ENCODE results near the gene SPTB.

The SPTB gene

DNA sequence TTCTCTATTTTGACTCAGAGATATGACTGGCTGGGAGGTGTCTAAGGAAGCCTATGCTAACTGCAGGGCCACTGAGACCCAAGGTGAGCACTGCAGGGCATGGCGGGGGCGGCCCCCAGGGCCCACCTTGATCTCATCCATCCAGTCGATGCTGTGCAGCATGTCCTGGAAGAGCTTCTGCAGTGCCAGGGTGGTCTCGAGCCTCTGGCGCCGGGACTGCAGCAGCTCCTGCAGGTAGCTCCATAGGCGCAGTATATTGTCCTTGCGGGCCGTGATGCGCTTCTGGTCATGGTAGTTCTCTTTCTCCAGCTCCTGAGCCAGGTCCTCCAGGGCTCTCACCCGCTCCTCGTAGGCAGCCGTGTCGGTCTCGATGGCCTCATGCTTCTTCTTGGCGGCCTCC is 84.5 kb downstream of the SPTB start:
- TF ChIP-seq, protein P1, sequence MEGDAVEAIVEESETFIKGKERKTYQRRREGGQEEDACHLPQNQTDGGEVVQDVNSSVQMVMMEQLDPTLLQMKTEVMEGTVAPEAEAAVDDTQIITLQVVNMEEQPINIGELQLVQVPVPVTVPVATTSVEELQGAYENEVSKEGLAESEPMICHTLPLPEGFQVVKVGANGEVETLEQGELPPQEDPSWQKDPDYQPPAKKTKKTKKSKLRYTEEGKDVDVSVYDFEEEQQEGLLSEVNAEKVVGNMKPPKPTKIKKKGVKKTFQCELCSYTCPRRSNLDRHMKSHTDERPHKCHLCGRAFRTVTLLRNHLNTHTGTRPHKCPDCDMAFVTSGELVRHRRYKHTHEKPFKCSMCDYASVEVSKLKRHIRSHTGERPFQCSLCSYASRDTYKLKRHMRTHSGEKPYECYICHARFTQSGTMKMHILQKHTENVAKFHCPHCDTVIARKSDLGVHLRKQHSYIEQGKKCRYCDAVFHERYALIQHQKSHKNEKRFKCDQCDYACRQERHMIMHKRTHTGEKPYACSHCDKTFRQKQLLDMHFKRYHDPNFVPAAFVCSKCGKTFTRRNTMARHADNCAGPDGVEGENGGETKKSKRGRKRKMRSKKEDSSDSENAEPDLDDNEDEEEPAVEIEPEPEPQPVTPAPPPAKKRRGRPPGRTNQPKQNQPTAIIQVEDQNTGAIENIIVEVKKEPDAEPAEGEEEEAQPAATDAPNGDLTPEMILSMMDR (IDR thresholded peaks at IDR 0.05; ENCODE audit: low read depth, low read length), result no peak
- TF ChIP-seq, protein P2, sequence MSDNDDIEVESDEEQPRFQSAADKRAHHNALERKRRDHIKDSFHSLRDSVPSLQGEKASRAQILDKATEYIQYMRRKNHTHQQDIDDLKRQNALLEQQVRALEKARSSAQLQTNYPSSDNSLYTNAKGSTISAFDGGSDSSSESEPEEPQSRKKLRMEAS (IDR thresholded peaks at IDR 0.05; ENCODE audit: low read depth, low read length), result no peak
- TF ChIP-seq MYC (IDR thresholded peaks at IDR 0.05; ENCODE audit: low read depth, low read length) (no peak), POLR2A (IDR thresholded peaks at IDR 0.05; ENCODE audit: extremely low read depth, insufficient read length) (no peak)
- DNase-seq (ENCODE audit: low read depth), result no peak
- no peak overlapping the region for H3K4me3 ChIP-seq (ENCODE audit: low read depth, low read length)

DNA sequence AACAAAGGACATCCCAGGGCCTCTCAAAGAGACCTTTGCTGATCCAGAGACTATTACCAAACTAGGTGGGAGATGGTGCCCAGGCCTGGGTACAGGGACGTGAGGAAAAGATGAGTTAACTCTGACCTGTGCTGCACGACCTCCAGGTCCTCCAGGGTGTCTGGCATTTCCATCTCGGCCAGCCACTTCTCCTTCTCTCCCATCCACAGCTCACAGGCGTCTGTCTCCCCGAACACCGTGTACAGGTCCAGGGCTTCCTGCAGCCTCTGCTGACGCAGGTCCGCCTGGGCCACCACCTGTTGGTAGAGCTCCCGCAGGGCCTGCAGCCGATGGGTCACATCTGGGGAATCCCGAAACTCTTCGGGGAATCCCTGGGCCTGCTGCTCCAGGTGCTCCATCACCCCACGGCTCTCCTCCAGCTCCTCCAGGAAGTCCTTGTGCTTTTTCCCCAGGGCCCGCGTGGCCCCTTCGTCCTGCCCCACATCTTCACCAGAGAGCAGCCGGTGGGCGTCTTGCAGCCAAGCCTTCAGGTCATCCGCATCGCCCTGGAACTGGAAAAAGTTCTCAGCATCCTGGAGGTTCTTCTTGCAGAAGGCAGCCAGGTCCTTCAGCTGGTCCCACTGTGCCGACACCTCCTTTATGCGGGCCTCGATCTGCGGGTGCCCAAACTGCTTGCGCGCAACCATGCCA is 86.7 kb downstream of the SPTB start:
- no peak for DNase-seq (ENCODE audit: low read depth)
- H3K4me3 ChIP-seq (ENCODE audit: low read depth, low read length), result no peak overlapping the region
- TF ChIP-seq MYC (IDR thresholded peaks at IDR 0.05; ENCODE audit: low read depth, low read length) (no peak), POLR2A (IDR thresholded peaks at IDR 0.05; ENCODE audit: extremely low read depth, insufficient read length) (no peak)
- TF ChIP-seq, protein P2 (IDR thresholded peaks at IDR 0.05; ENCODE audit: low read depth, low read length), result no peak
- TF ChIP-seq, protein P1 (IDR thresholded peaks at IDR 0.05; ENCODE audit: low read depth, low read length), result no peak

DNA sequence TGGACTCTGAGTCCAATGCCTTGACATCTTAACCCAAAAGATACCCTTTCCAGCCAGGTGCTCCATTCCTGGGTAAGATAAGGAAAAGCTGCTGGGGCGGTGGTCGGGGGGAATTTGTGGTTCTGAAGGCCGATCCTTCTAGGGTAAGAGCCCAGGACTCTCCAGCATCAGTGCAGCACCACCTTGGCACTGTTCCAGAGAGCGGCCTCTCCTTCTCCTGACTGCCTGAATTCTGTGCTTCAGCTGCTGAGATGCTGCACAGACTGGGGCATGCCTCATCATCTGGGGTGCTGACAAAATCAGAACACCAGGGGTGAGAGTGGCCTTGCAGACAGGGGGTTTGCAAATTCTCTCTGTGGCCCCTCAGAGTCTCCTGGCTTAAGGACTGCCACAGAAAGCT is 87.5 kb downstream of the SPTB start:
- DNase-seq (ENCODE audit: low read depth), result no peak
- no peak overlapping the region for H3K4me3 ChIP-seq (ENCODE audit: low read depth, low read length)
- no peak for TF ChIP-seq MYC (IDR thresholded peaks at IDR 0.05; ENCODE audit: low read depth, low read length)

DNA sequence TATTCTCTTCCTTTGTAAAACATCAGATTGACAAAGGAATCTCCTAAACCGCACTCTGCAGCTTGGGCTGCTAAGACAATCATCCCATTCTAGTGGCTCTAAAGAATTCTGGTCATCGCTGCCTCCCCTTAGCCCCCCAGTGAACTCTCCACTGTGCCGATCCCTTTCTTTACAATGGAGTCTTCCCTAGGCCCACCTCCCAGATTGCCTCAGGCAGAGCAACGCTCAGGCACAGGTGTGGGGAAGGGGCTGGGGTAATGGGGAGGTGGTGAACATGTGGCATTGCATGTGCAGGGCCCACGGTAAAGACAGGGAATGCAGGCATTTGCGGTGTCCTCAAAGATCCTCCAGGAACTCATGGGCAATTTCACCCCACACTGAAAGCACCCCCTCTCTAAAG is 89.2 kb downstream of the SPTB start:
- TF ChIP-seq MYC (IDR thresholded peaks at IDR 0.05; ENCODE audit: low read depth, low read length), result no peak
- TF ChIP-seq, protein P1 (IDR thresholded peaks at IDR 0.05; ENCODE audit: low read depth, low read length), result no peak
- TF ChIP-seq, protein P2 (IDR thresholded peaks at IDR 0.05; ENCODE audit: low read depth, low read length), result no peak
- no peak for TF ChIP-seq POLR2A (IDR thresholded peaks at IDR 0.05; ENCODE audit: extremely low read depth, insufficient read length)
- no peak overlapping the region for H3K4me3 ChIP-seq (ENCODE audit: low read depth, low read length)
- DNase-seq (ENCODE audit: low read depth), result no peak

DNA sequence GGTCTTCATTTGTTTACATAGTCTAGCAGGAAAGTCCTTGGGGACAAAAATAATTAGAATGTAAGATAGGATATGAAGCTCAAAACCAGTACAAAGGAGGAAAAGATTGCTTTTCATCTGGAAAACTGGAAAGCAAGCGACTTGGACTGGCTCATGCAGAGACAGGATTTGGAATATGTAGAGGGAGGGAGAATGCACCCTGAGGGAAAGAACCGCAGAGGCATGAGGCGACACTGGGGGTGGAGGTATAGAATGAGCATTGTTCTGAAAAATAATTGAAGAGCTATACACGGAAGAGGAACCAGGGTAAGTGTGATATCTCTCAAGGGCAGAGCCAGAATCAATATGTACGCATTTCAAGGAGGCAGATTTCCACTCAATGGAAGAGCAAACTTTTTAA is 90.0 kb downstream of the SPTB start:
- TF ChIP-seq, protein P1 (IDR thresholded peaks at IDR 0.05; ENCODE audit: low read depth, low read length), result no peak
- TF ChIP-seq, protein P2 (IDR thresholded peaks at IDR 0.05; ENCODE audit: low read depth, low read length), result no peak
- TF ChIP-seq MYC (IDR thresholded peaks at IDR 0.05; ENCODE audit: low read depth, low read length), result no peak
- TF ChIP-seq POLR2A (IDR thresholded peaks at IDR 0.05; ENCODE audit: extremely low read depth, insufficient read length), result no peak
- DNase-seq (ENCODE audit: low read depth), result no peak
- H3K4me3 ChIP-seq (ENCODE audit: low read depth, low read length), result no peak overlapping the region

DNA sequence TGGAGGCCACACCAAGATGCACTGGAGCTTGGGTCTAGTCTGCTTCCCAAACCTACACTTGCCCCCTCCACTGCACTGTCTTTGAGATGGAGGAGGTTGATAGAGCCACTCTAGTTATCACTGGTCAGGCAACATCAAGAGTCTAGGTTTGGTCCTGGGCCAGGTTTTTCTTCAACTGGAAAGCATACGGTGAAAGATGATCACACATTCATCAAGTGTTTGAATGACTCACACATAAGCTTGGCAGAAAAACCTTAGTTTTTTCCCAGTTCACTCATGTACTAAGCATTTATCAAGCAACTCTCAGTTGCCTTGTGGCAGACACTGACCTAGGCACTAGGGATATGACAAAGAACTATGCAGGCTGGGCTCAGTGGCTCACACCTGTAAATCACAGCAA is 91.0 kb downstream of the SPTB start:
- TF ChIP-seq POLR2A (IDR thresholded peaks at IDR 0.05; ENCODE audit: extremely low read depth, insufficient read length), result no peak
- TF ChIP-seq, protein P2 (IDR thresholded peaks at IDR 0.05; ENCODE audit: low read depth, low read length), result no peak
- no peak for TF ChIP-seq MYC (IDR thresholded peaks at IDR 0.05; ENCODE audit: low read depth, low read length)
- TF ChIP-seq, protein P1 (IDR thresholded peaks at IDR 0.05; ENCODE audit: low read depth, low read length), result no peak
- DNase-seq (ENCODE audit: low read depth), result no peak
- H3K4me3 ChIP-seq (ENCODE audit: low read depth, low read length), result no peak overlapping the region
